Measurements from ENCODE around the gene CNIH2. TPM values are rescaled to one million over a fixed set of nuclear protein-coding genes. Genes with fewer than 3 reads are reported as not detected.

CNIH2 gene
- total and polyA plus RNA-seq, 2 of the 13 experiments (the other 11 are each of a cell fraction or from before 2014, with no cell fraction given): 0.60 to 0.69 TPM

GRCh38 chr11:66289548-66290329 is 11.8 kb downstream of the CNIH2 start (continued):
- TF ChIP-seq CBX2 (IDR thresholded peaks at IDR 0.05; ENCODE audit: low read depth, low read length): no peak
- TF ChIP-seq CBX2 (CRISPR knock-in tag; IDR thresholded peaks at IDR 0.05; ENCODE audit: low read depth): peak; percentile 65; the same call in 1 of the 2 replicates
- no peak for TF ChIP-seq ARNT (IDR thresholded peaks at IDR 0.05)
- peak; percentile 60; the same call in 1 of the 2 replicates for TF ChIP-seq ZNF598 (CRISPR knock-in tag; IDR thresholded peaks at IDR 0.05; ENCODE audit: borderline replicate concordance)
- TF ChIP-seq, protein P1, sequence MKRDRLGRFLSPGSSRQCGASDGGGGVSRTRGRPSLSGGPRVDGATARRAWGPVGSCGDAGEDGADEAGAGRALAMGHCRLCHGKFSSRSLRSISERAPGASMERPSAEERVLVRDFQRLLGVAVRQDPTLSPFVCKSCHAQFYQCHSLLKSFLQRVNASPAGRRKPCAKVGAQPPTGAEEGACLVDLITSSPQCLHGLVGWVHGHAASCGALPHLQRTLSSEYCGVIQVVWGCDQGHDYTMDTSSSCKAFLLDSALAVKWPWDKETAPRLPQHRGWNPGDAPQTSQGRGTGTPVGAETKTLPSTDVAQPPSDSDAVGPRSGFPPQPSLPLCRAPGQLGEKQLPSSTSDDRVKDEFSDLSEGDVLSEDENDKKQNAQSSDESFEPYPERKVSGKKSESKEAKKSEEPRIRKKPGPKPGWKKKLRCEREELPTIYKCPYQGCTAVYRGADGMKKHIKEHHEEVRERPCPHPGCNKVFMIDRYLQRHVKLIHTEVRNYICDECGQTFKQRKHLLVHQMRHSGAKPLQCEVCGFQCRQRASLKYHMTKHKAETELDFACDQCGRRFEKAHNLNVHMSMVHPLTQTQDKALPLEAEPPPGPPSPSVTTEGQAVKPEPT (CRISPR knock-in tag; IDR thresholded peaks at IDR 0.05; ENCODE audit: low read depth): no peak; the same call in 1 of the 2 replicates
- no peak for TF ChIP-seq REXO4 (CRISPR knock-in tag; IDR thresholded peaks at IDR 0.05; ENCODE audit: borderline replicate concordance)
- TF ChIP-seq MED13 (CRISPR knock-in tag; IDR thresholded peaks at IDR 0.05): peak; percentile 70; the same call in 1 of the 2 replicates
- TF ChIP-seq ZNF451 (CRISPR knock-in tag; IDR thresholded peaks at IDR 0.05): 0 out of 2 replicates have a peak, but pooled peaks have one; percentile 29
- 0 out of 2 replicates have a peak, but pooled peaks have one; percentile 82 for TF ChIP-seq TSC22D2 (CRISPR knock-in tag; IDR thresholded peaks at IDR 0.05; ENCODE audit: borderline replicate concordance)
- TF ChIP-seq SOX5 (CRISPR knock-in tag; IDR thresholded peaks at IDR 0.05; ENCODE audit: borderline replicate concordance): no peak
- 0 out of 2 replicates have a peak, but pooled peaks have one; percentile 23 for TF ChIP-seq ZNF121 (CRISPR knock-in tag; IDR thresholded peaks at IDR 0.05)
- no peak; the same call in 1 of the 2 replicates for TF ChIP-seq ZSCAN30 (CRISPR knock-in tag; IDR thresholded peaks at IDR 0.05)
- no peak for TF ChIP-seq PTBP1 (IDR thresholded peaks at IDR 0.05; ENCODE audit: low read depth, low read length, poor library complexity, severe bottlenecking)
- peak; percentile 60; the same call in 1 of the 2 replicates for TF ChIP-seq ZNF768 (CRISPR knock-in tag; IDR thresholded peaks at IDR 0.05)
- peak; percentile 1; the same call in 1 of the 2 replicates for TF ChIP-seq PHF20 (CRISPR knock-in tag; IDR thresholded peaks at IDR 0.05)
- no peak for TF ChIP-seq ADNP (CRISPR knock-in tag; IDR thresholded peaks at IDR 0.05)
- TF ChIP-seq, protein P2, sequence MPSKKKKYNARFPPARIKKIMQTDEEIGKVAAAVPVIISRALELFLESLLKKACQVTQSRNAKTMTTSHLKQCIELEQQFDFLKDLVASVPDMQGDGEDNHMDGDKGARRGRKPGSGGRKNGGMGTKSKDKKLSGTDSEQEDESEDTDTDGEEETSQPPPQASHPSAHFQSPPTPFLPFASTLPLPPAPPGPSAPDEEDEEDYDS (CRISPR knock-in tag; IDR thresholded peaks at IDR 0.05): no peak
- 0 out of 2 replicates have a peak, but pooled peaks have one; percentile 47 for TF ChIP-seq ZNF20 (CRISPR knock-in tag; IDR thresholded peaks at IDR 0.05)
- TF ChIP-seq KLF12 (CRISPR knock-in tag; IDR thresholded peaks at IDR 0.05; ENCODE audit: borderline replicate concordance): no peak
- no peak for TF ChIP-seq HMGA1 (CRISPR knock-in tag; conservative IDR thresholded peaks at IDR 0.05)
- peak; percentile 67; the same call in 1 of the 2 replicates for TF ChIP-seq ZMAT3 (CRISPR knock-in tag; conservative IDR thresholded peaks at IDR 0.05)
- no peak for TF ChIP-seq ZBTB34 (CRISPR knock-in tag; IDR thresholded peaks at IDR 0.05)

Data from HepG2 (cell line).